T-cell (primary cell): ENCODE measurements around the gene PAX5. TPM values are rescaled to one million over a fixed set of nuclear protein-coding genes. Genes with fewer than 3 reads are reported as not detected.

Source experiments
- ATAC-seq, 4 experiments: fragments of 200-7000 bp in 3 of 4; fragments of 150-1000 bp in 1 of 4; cut with Tn5 transposase; replicated peaks in 1 of 4; 1 replicate in 3 of 4; 2 replicates in 1 of 4; pipeline ENCODE4 v1.10.0; 2021; ENCODE audit warnings: moderate library complexity in 3 of 4, mild to moderate bottlenecking in 2 of 4, moderate number of reproducible peaks in 1 of 4
- CTCF ChIA-PET, 2 donors: fragments of 300-600 bp; sonication (Branson Sonifier 250); formaldehyde crosslinking; loops; one replicate each; lab custom pipeline; 2022; ENCODE audit warnings: antibody characterized with exemption in 2 of 2; lab: Charles Lee
- POLR2A ChIA-PET, 2 donors: fragments of 300-600 bp; sonication (Branson Sonifier 250); formaldehyde crosslinking; loops; one replicate each; lab custom pipeline; 2022; ENCODE audit warnings: antibody characterized with exemption in 2 of 2; lab: Charles Lee
- DNase-seq, 35 experiments: peaks; one replicate each; pipeline versions ENCODE4 v3.0.0 to v3.0.0-alpha.2; 2013 to 2023
- H3K27ac ChIP-seq: one replicate; pipeline ENCODE4 v1.5.1; 2013; ENCODE audit warnings: low read length
- H3K27me3 ChIP-seq, 2 experiments: replicated peaks in 1 of 2; 1 replicate in 1 of 2; 2 replicates in 1 of 2; pipeline versions ENCODE4 v1.6.1 to v1.7.0; 2013; ENCODE audit warnings: low read length in 1 of 2, mixed read lengths in 1 of 2; ENCODE audit not compliant: control insufficient read depth in 2 of 2, insufficient read depth in 2 of 2; ENCODE audit errors: extremely low read depth in 1 of 2
- H3K36me3 ChIP-seq, 2 donors: 1 replicate in 1 of 2; 2 replicates in 1 of 2; pipeline versions ENCODE4 v1.6.1 to v1.7.0; 2013; ENCODE audit warnings: low read length in 1 of 2; ENCODE audit not compliant: control insufficient read depth in 2 of 2, insufficient read depth in 1 of 2; ENCODE audit errors: extremely low read depth in 1 of 2
- H3K4me1 ChIP-seq, 2 experiments: 1 replicate in 1 of 2; 2 replicates in 1 of 2; pipeline versions ENCODE4 v1.6.1 to v1.7.0; 2013; ENCODE audit warnings: low read length in 2 of 2, mixed read lengths in 1 of 2; ENCODE audit not compliant: insufficient read depth in 2 of 2, control insufficient read depth in 1 of 2; ENCODE audit errors: extremely low read depth in 1 of 2
- H3K4me3 ChIP-seq, 2 donors: 1 replicate in 1 of 2; 2 replicates in 1 of 2; pipeline versions ENCODE4 v1.5.1 to v1.7.0; 2013; ENCODE audit warnings: mild to moderate bottlenecking in 2 of 2, low read length in 1 of 2, moderate library complexity in 1 of 2; ENCODE audit not compliant: control insufficient read depth in 1 of 2; ENCODE audit errors: extremely low read depth in 1 of 2
- H3K9me3 ChIP-seq: 2 replicates; pipeline ENCODE4 v1.7.0; 2013
- H3K27ac Mint-ChIP-seq, 2 donors: one replicate each; pipeline ENCODE4 v1.8.0; 2020 to 2021; ENCODE audit warnings: mild to moderate bottlenecking in 2 of 2, mixed read lengths in 2 of 2
- H3K27me3 Mint-ChIP-seq, 2 donors: one replicate each; pipeline ENCODE4 v1.8.0; 2021 to 2022; ENCODE audit warnings: mixed read lengths in 2 of 2
- H3K36me3 Mint-ChIP-seq: one replicate; pipeline ENCODE4 v1.8.0; 2021; ENCODE audit warnings: mixed read lengths
- H3K4me1 Mint-ChIP-seq, 3 donors: one replicate each; pipeline ENCODE4 v1.8.0; 2020 to 2022; ENCODE audit warnings: mixed read lengths in 3 of 3, mild to moderate bottlenecking in 1 of 3
- H3K4me3 Mint-ChIP-seq, 3 donors: one replicate each; pipeline ENCODE4 v1.8.0; 2020 to 2022; ENCODE audit warnings: mild to moderate bottlenecking in 3 of 3, mixed read lengths in 3 of 3, moderate library complexity in 3 of 3
- H3K9me3 Mint-ChIP-seq, 3 donors: one replicate each; pipeline ENCODE4 v1.8.0; 2020 to 2022; ENCODE audit warnings: mixed read lengths in 3 of 3
- WGBS: methylation state at CpG from one replicate; pipeline ENCODE4 v1.1.5; 2013; ENCODE audit warnings: missing lambda C conversion rate; ENCODE audit not compliant: insufficient coverage; 5-methylcytosine and 5-hydroxymethylcytosine counted together
- total RNA-seq, 35 experiments: library from RNA in 6 of 35; stranded (reverse) in 6 of 35; fragments of 120-200 nt in 1 of 35; gene quantifications; one replicate each; pipeline versions ENCODE4 v1.2.1 to v1.2.4 and lab custom pipeline; 2013 to 2026

The PAX5 gene
- total RNA-seq, 5 donors from 2014 or later (not counting 1 experiment from before 2014, with no cell fraction given) = 1.7 to 12.4 (median 4.4) TPM

GRCh38 chr9:36938617-36939016 is 95.5 kb downstream of the PAX5 start:
- ATAC-seq = no peak
- Mint-ChIP-seq H3K36me3 (no peaks in the 10 kb centered on the region), H3K27me3 (peaks cover 3 to 7% of the 10 kb centered on the region in 2 donors), H3K9me3 (no peaks in the 10 kb centered on the region), H3K27ac (no peak overlapping the region), H3K4me1 (no peaks in the 10 kb centered on the region), H3K4me3 (no peak overlapping the region)
- Histone ChIP-seq H3K36me3 (no peaks in the 10 kb centered on the region), H3K27me3 (peaks cover 0 to 10% of the 10 kb centered on the region in 2 experiments), H3K4me1 (no peaks in the 10 kb centered on the region), H3K9me3 (no peaks in the 10 kb centered on the region), H3K4me3 (no peak overlapping the region), H3K27ac (no peak overlapping the region)
- WGBS = 76% methylated on average over 4 of the region's 6 CpGs
- POLR2A ChIA-PET = no interaction called here
- CTCF ChIA-PET = no interaction called here
- DNase-seq = no peak

DNA sequence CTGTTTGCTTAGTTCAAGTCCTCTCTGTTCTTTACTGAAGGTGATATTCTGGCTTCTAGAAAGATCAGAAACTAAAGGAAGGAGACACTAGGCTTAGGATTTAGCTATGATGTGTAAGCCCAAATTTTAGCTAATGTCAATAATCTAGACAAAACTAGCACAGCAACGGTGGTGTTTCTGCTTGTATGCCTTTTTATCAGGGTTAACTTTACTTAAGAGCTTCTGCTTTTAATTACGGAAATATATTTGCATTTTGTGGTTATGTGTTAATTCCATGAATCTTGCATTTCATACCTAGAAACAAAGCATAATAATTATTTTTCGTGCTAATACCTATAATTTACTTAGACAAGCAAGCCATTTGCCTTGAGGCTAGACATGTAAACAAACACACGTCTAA is 96.1 kb downstream of the PAX5 start:
- Histone ChIP-seq H3K27me3 (peaks cover 0 to 14% of the 10 kb centered on the region in 2 experiments), H3K4me1 (no peaks in the 10 kb centered on the region), H3K4me3 (no peak overlapping the region), H3K9me3 (no peaks in the 10 kb centered on the region), H3K27ac (no peak overlapping the region), H3K36me3 (no peaks in the 10 kb centered on the region)
- Mint-ChIP-seq H3K27ac (no peak overlapping the region), H3K4me1 (no peaks in the 10 kb centered on the region), H3K36me3 (no peaks in the 10 kb centered on the region), H3K4me3 (no peak overlapping the region), H3K27me3 (peaks cover 3 to 7% of the 10 kb centered on the region in 2 donors), H3K9me3 (no peaks in the 10 kb centered on the region)
- POLR2A ChIA-PET = no interaction called here
- ATAC-seq (no peak), DNase-seq (no peak)
- CTCF ChIA-PET = no interaction called here
- WGBS = no CpG with 5 or more reads among the region's 4 CpGs

- peaks cover under 1% of the 10 kb centered on the region for H3K36me3 Mint-ChIP-seq
- no peak overlapping the region for H3K27ac Mint-ChIP-seq
- no peaks in the 10 kb centered on the region for H3K9me3 ChIP-seq
- POLR2A ChIA-PET = no interaction called here
- no peak overlapping the region for H3K4me3 Mint-ChIP-seq
- H3K4me3 ChIP-seq = no peak overlapping the region
- CTCF ChIA-PET = no interaction called here
- no peaks in the 10 kb centered on the region for H3K4me1 Mint-ChIP-seq
- no peaks in the 10 kb centered on the region for H3K36me3 ChIP-seq
- H3K27ac ChIP-seq = no peak overlapping the region
- H3K4me1 ChIP-seq = no peaks in the 10 kb centered on the region
- WGBS = 82% methylated on average over 7 of the region's 7 CpGs
- H3K27me3 ChIP-seq = peaks cover 0 to 15% of the 10 kb centered on the region in 2 experiments
- DNase-seq (no peak), ATAC-seq (no peak)
- peaks cover 3 to 8% of the 10 kb centered on the region in 2 donors for H3K27me3 Mint-ChIP-seq
- peaks cover under 1 to 1% (median under 1%) of the 10 kb centered on the region in 3 donors for H3K9me3 Mint-ChIP-seq
Observed at GRCh38 chr9:36937346-36937745, 96.7 kb downstream of the PAX5 start.

- Histone ChIP-seq H3K9me3 (no peaks in the 10 kb centered on the region), H3K27me3 (peaks cover 0 to 17% of the 10 kb centered on the region in 2 experiments), H3K4me3 (no peak overlapping the region), H3K27ac (no peak overlapping the region), H3K36me3 (no peaks in the 10 kb centered on the region), H3K4me1 (no peaks in the 10 kb centered on the region)
- H3K36me3 Mint-ChIP-seq = peaks cover 3% of the 10 kb centered on the region
- H3K4me3 Mint-ChIP-seq = no peak overlapping the region
- peaks cover 6 to 10% of the 10 kb centered on the region in 2 donors for H3K27me3 Mint-ChIP-seq
- H3K4me1 Mint-ChIP-seq = no peaks in the 10 kb centered on the region
- peaks cover 3 to 5% (median 4%) of the 10 kb centered on the region in 3 donors for H3K9me3 Mint-ChIP-seq
- ChIA-PET CTCF (no interaction called here), POLR2A (no interaction called here)
- no peak overlapping the region for H3K27ac Mint-ChIP-seq
- no peak for DNase-seq
- no peak for ATAC-seq
Observed at GRCh38 chr9:36936498-36936831, 97.6 kb downstream of the PAX5 start.

DNA sequence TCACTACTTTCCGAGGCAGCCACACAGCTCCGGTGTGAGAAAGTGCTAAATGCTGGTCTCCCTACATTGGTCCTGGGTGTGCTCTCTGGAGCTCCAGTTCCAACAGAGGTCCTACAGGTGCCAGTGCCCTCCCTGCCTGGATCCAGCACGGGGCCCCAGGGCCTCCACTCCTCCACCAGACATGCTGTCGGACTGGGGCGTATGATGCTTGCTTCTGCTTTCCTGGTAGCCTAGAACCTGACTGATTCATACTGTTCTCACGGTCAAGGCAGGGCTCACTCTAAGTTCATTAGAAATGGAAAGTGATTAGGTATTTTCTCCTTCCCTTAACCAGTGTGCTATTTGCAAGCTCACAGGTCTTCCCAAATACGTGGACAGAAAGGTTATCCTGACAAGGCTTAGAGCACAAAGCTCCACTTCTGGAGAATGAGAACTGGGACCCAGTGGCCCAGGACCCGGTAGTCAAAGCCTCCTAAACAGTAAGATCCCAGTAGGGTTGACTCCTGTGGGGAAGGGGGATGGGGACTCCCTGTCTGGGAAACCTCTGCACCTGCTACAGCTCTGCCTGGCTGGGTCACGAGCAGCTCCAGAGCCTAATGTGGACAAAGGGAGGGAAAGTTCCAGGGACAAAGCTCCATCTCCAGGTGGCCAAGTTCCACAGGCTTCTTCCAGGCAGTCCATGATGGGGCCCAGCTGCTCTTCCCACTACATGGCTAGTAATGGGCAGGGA is 98.1 kb downstream of the PAX5 start:
- Mint-ChIP-seq H3K27ac (no peak overlapping the region), H3K27me3 (peaks cover 6 to 10% of the 10 kb centered on the region in 2 donors), H3K4me3 (no peak overlapping the region), H3K4me1 (no peaks in the 10 kb centered on the region), H3K36me3 (peaks cover 3% of the 10 kb centered on the region), H3K9me3 (peaks cover 3 to 5% (median 4%) of the 10 kb centered on the region in 3 donors)
- DNase-seq (no peak), ATAC-seq (no peak)
- H3K9me3 ChIP-seq = no peaks in the 10 kb centered on the region
- no peak overlapping the region for H3K4me3 ChIP-seq
- H3K27ac ChIP-seq = no peak overlapping the region
- 64% methylated on average over 5 of the region's 9 CpGs for WGBS
- no peaks in the 10 kb centered on the region for H3K36me3 ChIP-seq
- H3K4me1 ChIP-seq = no peaks in the 10 kb centered on the region
- peaks cover 0 to 21% of the 10 kb centered on the region in 2 experiments for H3K27me3 ChIP-seq
- POLR2A ChIA-PET = no interaction called here
- CTCF ChIA-PET = no interaction called here

- Mint-ChIP-seq H3K36me3 (peaks cover 3% of the 10 kb centered on the region), H3K9me3 (peaks cover 3 to 5% (median 4%) of the 10 kb centered on the region in 3 donors), H3K27me3 (peaks cover 4 to 15% of the 10 kb centered on the region in 2 donors), H3K4me1 (no peaks in the 10 kb centered on the region), H3K4me3 (no peak overlapping the region), H3K27ac (no peak overlapping the region)
- H3K9me3 ChIP-seq = no peaks in the 10 kb centered on the region
- H3K4me1 ChIP-seq = no peaks in the 10 kb centered on the region
- 62% methylated on average over 4 of the region's 4 CpGs for WGBS
- H3K27me3 ChIP-seq = peaks cover 0 to 25% of the 10 kb centered on the region in 2 experiments
- H3K36me3 ChIP-seq = no peaks in the 10 kb centered on the region
- no peak for DNase-seq
- ChIA-PET CTCF (no interaction called here), POLR2A (no interaction called here)
- H3K27ac ChIP-seq = no peak overlapping the region
- H3K4me3 ChIP-seq = no peak overlapping the region
- no peak for ATAC-seq
Observed at GRCh38 chr9:36935332-36935731, 98.7 kb downstream of the PAX5 start.
